ENCODE results near the gene NTMT1. TPM values are rescaled to one million over a fixed set of nuclear protein-coding genes. Genes with fewer than 3 reads are reported as not detected.

NTMT1 gene
- total RNA-seq, 2 donors from 2014 or later: 39.6 to 49.1 TPM

DNA sequence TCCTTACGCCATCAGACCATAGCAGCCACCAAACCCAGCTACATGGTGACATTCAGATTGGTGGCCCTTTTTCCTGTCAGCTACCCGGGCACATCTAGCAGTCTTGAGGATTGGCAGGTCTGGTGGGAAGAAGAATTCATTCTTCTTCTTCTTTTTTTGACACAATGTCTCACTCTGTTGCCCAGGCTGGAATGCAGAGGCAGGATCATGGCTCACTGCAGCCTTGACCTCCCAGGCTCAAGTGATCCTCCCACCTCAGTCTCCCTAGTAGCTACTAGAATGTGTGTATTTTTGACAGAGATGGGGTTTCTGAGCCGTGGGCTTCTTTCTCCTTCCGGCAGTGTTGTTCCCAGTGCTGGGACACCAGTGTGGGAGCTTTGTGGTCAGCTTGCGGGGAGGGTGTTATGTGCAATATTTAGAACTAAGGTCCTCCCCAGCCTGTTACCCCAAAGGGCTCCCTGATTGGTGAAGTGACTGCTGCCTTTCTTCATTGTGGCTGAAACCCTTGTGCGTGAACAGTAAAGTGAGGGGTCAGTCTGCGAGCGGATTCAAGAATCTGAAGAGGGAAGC, 3.4 kb downstream of the NTMT1 start:
- no peak for DNase-seq
- H3K9me3 Mint-ChIP-seq: no peaks in the 10 kb centered on the region
- WGBS, 2 experiments (ENCODE audit: insufficient coverage in 1 of 2, insufficient read length in 1 of 2): 83 to 96% methylated on average over 3 to 8 of the region's 8 CpGs
- Histone ChIP-seq H3K4me1 (ENCODE audit: control insufficient read depth, insufficient read depth, low read length) (no peaks in the 10 kb centered on the region), H3K9ac (ENCODE audit: extremely low read depth, low read length, poor library complexity, severe bottlenecking) (no peak overlapping the region), H3K27me3 (ENCODE audit: control insufficient read depth, insufficient read depth, low read length, poor library complexity, severe bottlenecking) (no peaks in the 10 kb centered on the region), H3K27ac (ENCODE audit: low read depth, low read length) (no peak overlapping the region), H3K9me3 (ENCODE audit: control insufficient read depth, low read length) (no peaks in the 10 kb centered on the region), H3K4me3 (ENCODE audit: low read length) (no peak overlapping the region), H3K36me3 (ENCODE audit: control insufficient read depth, insufficient read depth, low read length) (peaks cover 33% of the 10 kb centered on the region)
- no peaks in the 10 kb centered on the region for H3K27me3 Mint-ChIP-seq (ENCODE audit: insufficient read depth)
- no peak overlapping the region for H3K4me3 Mint-ChIP-seq
- no peak overlapping the region for H3K27ac Mint-ChIP-seq
- TF ChIP-seq, protein P1, sequence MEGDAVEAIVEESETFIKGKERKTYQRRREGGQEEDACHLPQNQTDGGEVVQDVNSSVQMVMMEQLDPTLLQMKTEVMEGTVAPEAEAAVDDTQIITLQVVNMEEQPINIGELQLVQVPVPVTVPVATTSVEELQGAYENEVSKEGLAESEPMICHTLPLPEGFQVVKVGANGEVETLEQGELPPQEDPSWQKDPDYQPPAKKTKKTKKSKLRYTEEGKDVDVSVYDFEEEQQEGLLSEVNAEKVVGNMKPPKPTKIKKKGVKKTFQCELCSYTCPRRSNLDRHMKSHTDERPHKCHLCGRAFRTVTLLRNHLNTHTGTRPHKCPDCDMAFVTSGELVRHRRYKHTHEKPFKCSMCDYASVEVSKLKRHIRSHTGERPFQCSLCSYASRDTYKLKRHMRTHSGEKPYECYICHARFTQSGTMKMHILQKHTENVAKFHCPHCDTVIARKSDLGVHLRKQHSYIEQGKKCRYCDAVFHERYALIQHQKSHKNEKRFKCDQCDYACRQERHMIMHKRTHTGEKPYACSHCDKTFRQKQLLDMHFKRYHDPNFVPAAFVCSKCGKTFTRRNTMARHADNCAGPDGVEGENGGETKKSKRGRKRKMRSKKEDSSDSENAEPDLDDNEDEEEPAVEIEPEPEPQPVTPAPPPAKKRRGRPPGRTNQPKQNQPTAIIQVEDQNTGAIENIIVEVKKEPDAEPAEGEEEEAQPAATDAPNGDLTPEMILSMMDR (conservative IDR thresholded peaks at IDR 0.05): no peak
- H3K36me3 Mint-ChIP-seq (ENCODE audit: low read depth): peaks cover 19% of the 10 kb centered on the region
- peaks cover 23% of the 10 kb centered on the region for H3K4me1 Mint-ChIP-seq

DNA sequence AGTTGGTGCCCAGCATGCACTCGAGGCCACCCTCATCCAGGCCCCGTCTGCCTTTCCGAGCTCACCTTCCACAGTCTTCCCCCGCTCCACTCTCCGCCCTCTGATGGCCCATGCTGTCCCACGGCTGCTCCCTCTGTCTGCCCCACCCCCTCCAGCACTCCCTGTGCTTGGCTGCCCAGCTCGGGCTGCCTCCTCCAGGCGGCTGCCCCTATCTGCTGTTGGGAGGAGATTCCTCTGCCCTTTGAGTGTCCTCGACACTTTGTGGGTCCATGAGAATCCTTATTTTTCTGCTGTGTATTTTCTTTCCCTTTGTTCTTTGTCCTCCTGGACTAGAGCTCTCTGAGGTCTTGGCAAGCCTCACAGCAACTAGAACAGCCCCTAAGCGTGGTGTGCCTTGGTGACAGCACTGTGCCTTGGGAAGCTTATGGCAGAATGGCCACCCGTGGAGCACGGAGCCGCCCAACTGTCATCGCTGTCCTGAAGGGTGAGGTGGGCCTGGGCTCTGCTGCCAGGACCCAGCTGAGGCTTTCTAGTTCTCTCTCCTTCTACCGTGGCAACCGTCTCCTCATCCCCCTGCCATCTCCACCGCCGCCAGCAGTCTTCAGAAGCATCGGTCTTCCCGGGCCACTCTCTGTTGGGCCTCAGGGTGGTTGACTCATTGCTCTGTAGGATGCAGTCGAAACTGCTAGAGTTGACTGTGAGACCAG, 5.2 kb downstream of the NTMT1 start:
- TF ChIP-seq, protein P1 (conservative IDR thresholded peaks at IDR 0.05): no peak
- Histone ChIP-seq H3K27ac (ENCODE audit: low read depth, low read length) (peak overlapping the region; percentile 44), H3K9ac (ENCODE audit: extremely low read depth, low read length, poor library complexity, severe bottlenecking) (no peak overlapping the region), H3K4me1 (ENCODE audit: control insufficient read depth, insufficient read depth, low read length) (no peaks in the 10 kb centered on the region), H3K36me3 (ENCODE audit: control insufficient read depth, insufficient read depth, low read length) (peaks cover 48% of the 10 kb centered on the region), H3K9me3 (ENCODE audit: control insufficient read depth, low read length) (no peaks in the 10 kb centered on the region), H3K4me3 (ENCODE audit: low read length) (no peak overlapping the region), H3K27me3 (ENCODE audit: control insufficient read depth, insufficient read depth, low read length, poor library complexity, severe bottlenecking) (no peaks in the 10 kb centered on the region)
- Mint-ChIP-seq H3K9me3 (no peaks in the 10 kb centered on the region), H3K36me3 (ENCODE audit: low read depth) (peaks cover 31% of the 10 kb centered on the region), H3K27me3 (ENCODE audit: insufficient read depth) (no peaks in the 10 kb centered on the region), H3K27ac (peak overlapping the region; percentile 55), H3K4me3 (no peak overlapping the region), H3K4me1 (peaks cover 18% of the 10 kb centered on the region)
- no peak for DNase-seq
- WGBS, 2 experiments (ENCODE audit: insufficient coverage in 1 of 2, insufficient read length in 1 of 2): 85 to 88% methylated on average over 14 to 21 of the region's 21 CpGs

DNA sequence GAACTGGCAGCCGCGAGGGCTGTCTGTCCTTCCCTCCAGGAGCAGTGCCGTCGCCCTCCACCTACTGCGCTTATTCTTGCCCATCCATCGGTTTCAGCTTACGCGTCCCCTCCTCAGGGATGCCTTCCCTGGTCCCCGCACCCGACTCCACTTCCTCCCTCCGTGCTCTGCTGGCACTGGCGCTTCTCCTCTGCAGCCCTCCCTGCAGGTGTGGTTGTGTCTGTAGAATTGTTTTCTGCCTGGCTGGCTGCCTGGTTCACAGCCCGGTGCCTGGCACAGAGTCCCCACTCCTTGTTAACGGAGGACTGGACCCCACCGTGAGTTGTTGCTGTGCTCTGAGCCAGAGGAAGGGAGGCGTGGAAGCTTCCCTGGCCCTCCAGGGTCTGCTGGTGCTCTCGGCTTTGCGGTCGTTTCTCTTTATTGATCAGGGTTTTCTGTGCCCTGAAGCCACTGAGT, 5.7 kb downstream of the NTMT1 start:
- H3K4me1 ChIP-seq (ENCODE audit: control insufficient read depth, insufficient read depth, low read length): no peaks in the 10 kb centered on the region
- no peaks in the 10 kb centered on the region for H3K9me3 ChIP-seq (ENCODE audit: control insufficient read depth, low read length)
- H3K4me3 ChIP-seq (ENCODE audit: low read length): no peak overlapping the region
- no peaks in the 10 kb centered on the region for H3K27me3 Mint-ChIP-seq (ENCODE audit: insufficient read depth)
- no peaks in the 10 kb centered on the region for H3K27me3 ChIP-seq (ENCODE audit: control insufficient read depth, insufficient read depth, low read length, poor library complexity, severe bottlenecking)
- H3K4me3 Mint-ChIP-seq: no peak overlapping the region
- peaks cover 17% of the 10 kb centered on the region for H3K4me1 Mint-ChIP-seq
- 88 to 97% methylated on average over 17 to 19 of the region's 19 CpGs for WGBS, 2 experiments (ENCODE audit: insufficient coverage in 1 of 2, insufficient read length in 1 of 2)
- H3K9me3 Mint-ChIP-seq: no peaks in the 10 kb centered on the region
- peaks cover 31% of the 10 kb centered on the region for H3K36me3 Mint-ChIP-seq (ENCODE audit: low read depth)
- no peak overlapping the region for H3K9ac ChIP-seq (ENCODE audit: extremely low read depth, low read length, poor library complexity, severe bottlenecking)
- H3K27ac Mint-ChIP-seq: peak overlapping the region; percentile 46
- no peak overlapping the region for H3K27ac ChIP-seq (ENCODE audit: low read depth, low read length)
- H3K36me3 ChIP-seq (ENCODE audit: control insufficient read depth, insufficient read depth, low read length): peaks cover 48% of the 10 kb centered on the region
- TF ChIP-seq, protein P1 (conservative IDR thresholded peaks at IDR 0.05): no peak
- DNase-seq: no peak
